PC-3 (cell line): Measurements from ENCODE around the gene DUSP28. TPM values are rescaled to one million over a fixed set of nuclear protein-coding genes. Genes with fewer than 3 reads are reported as not detected.

Experiments used
- ATAC-seq: fragments of 200-7000 bp; cut with Tn5 transposase; 2 replicates; pipeline ENCODE4 v1.9.1; 2020; ENCODE audit warnings: mild to moderate bottlenecking, moderate library complexity
- BruUV-seq: library from RNA; stranded (reverse); fragments of 400-500 nt; replicated peaks from 2 replicates; lab custom pipeline; 2021; lab: Mats Ljungman, UMichigan
- CTCF ChIA-PET: fragments of 300-600 bp; sonication (Branson Sonifier 250); formaldehyde crosslinking; loops from one replicate; lab custom pipeline; 2022; ENCODE audit warnings: antibody characterized with exemption; lab: Charles Lee
- POLR2A ChIA-PET: fragments of 300-600 bp; sonication (Branson Sonifier 250); formaldehyde crosslinking; loops from one replicate; lab custom pipeline; 2022; ENCODE audit warnings: antibody characterized with exemption; ENCODE audit not compliant: unreplicated experiment; lab: Charles Lee
- DNase-seq: peaks from one replicate; pipeline ENCODE4 v3.0.0-alpha.2; 2015
- H2AFZ ChIP-seq: fragments of 300-600 bp; sonication (generic); 2 replicates; pipeline ENCODE4 v1.6.0; 2016; ENCODE audit warnings: antibody characterized with exemption, low read length
- H3F3A ChIP-seq: fragments of 300-600 bp; sonication (generic); one replicate; pipeline ENCODE4 v1.6.0; 2017; ENCODE audit warnings: antibody characterized with exemption, low read length, control low read depth, mild to moderate bottlenecking; ENCODE audit not compliant: unreplicated experiment
- H3K27ac ChIP-seq: fragments of 300-600 bp; sonication (generic); 2 replicates; pipeline ENCODE4 v1.5.1; 2016; ENCODE audit warnings: mild to moderate bottlenecking, low read length
- H3K27me3 ChIP-seq: fragments of 300-600 bp; sonication (generic); 2 replicates; pipeline ENCODE4 v1.6.1; 2016; ENCODE audit warnings: low read length, mixed read lengths
- H3K36me3 ChIP-seq: fragments of 300-600 bp; sonication (generic); 2 replicates; pipeline ENCODE4 v1.6.1; 2016; ENCODE audit warnings: low read depth, mixed run types, low read length, mixed read lengths
- H3K4me1 ChIP-seq: fragments of 300-600 bp; sonication (generic); 2 replicates; pipeline ENCODE4 v1.5.1; 2016; ENCODE audit warnings: low read length; ENCODE audit not compliant: insufficient read depth
- H3K4me2 ChIP-seq: fragments of 300-600 bp; sonication (generic); 2 replicates; pipeline ENCODE4 v1.6.0; 2016; ENCODE audit warnings: low read length
- H3K4me3 ChIP-seq: fragments of 300-600 bp; sonication (generic); 2 replicates; pipeline ENCODE4 v1.5.1; 2016; ENCODE audit warnings: mild to moderate bottlenecking, low read length, mixed read lengths
- H3K79me2 ChIP-seq: fragments of 300-600 bp; sonication (generic); 2 replicates; pipeline ENCODE4 v1.6.1; 2017; ENCODE audit warnings: low read length, mixed read lengths
- H3K9ac ChIP-seq: fragments of 300-600 bp; sonication (generic); 2 replicates; pipeline ENCODE4 v1.6.0; 2016; ENCODE audit warnings: mild to moderate bottlenecking, low read length
- H3K9me2 ChIP-seq: fragments of 300-600 bp; sonication (generic); replicated peaks from 2 replicates; pipeline ENCODE4 v1.6.1; 2016; ENCODE audit warnings: mixed run types, low read length, mixed read lengths
- H3K9me3 ChIP-seq: fragments of 300-600 bp; sonication (generic); 2 replicates; pipeline ENCODE4 v1.6.1; 2016; ENCODE audit warnings: low read length, mixed read lengths
- H4K20me1 ChIP-seq: fragments of 300-600 bp; sonication (generic); 2 replicates; pipeline ENCODE4 v1.6.1; 2016; ENCODE audit warnings: low read length, mixed read lengths
- EZH2 ChIP-seq: fragments of 300-600 bp; sonication (generic); IDR thresholded peaks from one replicate; pipeline ENCODE4 v1.6.1; 2017; ENCODE audit warnings: antibody characterized with exemption, mild to moderate bottlenecking, low read length; ENCODE audit not compliant: unreplicated experiment
- EZH2phosphoT487 ChIP-seq: fragments of 300-600 bp; sonication (generic); IDR thresholded peaks from 2 replicates; pipeline ENCODE4 v1.6.1; 2018; ENCODE audit warnings: mild to moderate bottlenecking, antibody characterized with exemption, low read length, borderline replicate concordance
- intact Hi-C: fragments of 100-400 bp; cut with micrococcal nuclease; formaldehyde crosslinking; loops from 2 replicates; pipeline ENCODE4 v1.9.0; 2023
- total RNA-seq: library from RNA; depleted of rRNA; stranded (reverse); fragments of >200 nt; gene quantifications from 2 replicates; pipeline ENCODE4 v1.2.3, GENCODE V29; 2014
- TF ChIP-seq, protein P1 (sequence below): fragments of 300-600 bp; sonication (generic); conservative IDR thresholded peaks from 2 replicates; pipeline ENCODE4 v1.5.1; 2017; ENCODE audit warnings: antibody characterized with exemption, low read depth, mild to moderate bottlenecking, low read length

DUSP28 gene
- total RNA-seq, 1 experiment from 2014 or later = 8.3 TPM

- CTCF ChIA-PET = interaction anchor here (2.7 kb wide), 1 partner anchor 16 kb away, joined by 31 read pairs; no protein-coding TSS in a partner anchor
- H3K4me2 ChIP-seq = peak overlapping the region; percentile 38; the same call in 1 of the 2 replicates
- H3K36me3 ChIP-seq = peaks cover 2% of the 10 kb centered on the region; the same call in 1 of the 2 replicates
- no peaks in the 10 kb centered on the region; the same call in 1 of the 2 replicates for H4K20me1 ChIP-seq
- no TSS peak for BruUV-seq
- TF ChIP-seq, protein P1, sequence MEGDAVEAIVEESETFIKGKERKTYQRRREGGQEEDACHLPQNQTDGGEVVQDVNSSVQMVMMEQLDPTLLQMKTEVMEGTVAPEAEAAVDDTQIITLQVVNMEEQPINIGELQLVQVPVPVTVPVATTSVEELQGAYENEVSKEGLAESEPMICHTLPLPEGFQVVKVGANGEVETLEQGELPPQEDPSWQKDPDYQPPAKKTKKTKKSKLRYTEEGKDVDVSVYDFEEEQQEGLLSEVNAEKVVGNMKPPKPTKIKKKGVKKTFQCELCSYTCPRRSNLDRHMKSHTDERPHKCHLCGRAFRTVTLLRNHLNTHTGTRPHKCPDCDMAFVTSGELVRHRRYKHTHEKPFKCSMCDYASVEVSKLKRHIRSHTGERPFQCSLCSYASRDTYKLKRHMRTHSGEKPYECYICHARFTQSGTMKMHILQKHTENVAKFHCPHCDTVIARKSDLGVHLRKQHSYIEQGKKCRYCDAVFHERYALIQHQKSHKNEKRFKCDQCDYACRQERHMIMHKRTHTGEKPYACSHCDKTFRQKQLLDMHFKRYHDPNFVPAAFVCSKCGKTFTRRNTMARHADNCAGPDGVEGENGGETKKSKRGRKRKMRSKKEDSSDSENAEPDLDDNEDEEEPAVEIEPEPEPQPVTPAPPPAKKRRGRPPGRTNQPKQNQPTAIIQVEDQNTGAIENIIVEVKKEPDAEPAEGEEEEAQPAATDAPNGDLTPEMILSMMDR = no peak
- TF ChIP-seq EZH2phosphoT487 = no peak
- ATAC-seq (no peak), DNase-seq (peak; percentile 42)
- H3F3A ChIP-seq = peaks cover 7% of the 10 kb centered on the region
- H3K79me2 ChIP-seq = peaks cover 72% of the 10 kb centered on the region
- peak overlapping the region; percentile 8; the same call in 1 of the 2 replicates for H3K27ac ChIP-seq
- POLR2A ChIA-PET = no interaction called here
- intact Hi-C loops = no loop called here
- H3K4me3 ChIP-seq = no peak overlapping the region
- H3K9me2 ChIP-seq = no peaks in the 10 kb centered on the region
- H3K9ac ChIP-seq = no peak overlapping the region
- H3K9me3 ChIP-seq = no peaks in the 10 kb centered on the region
- H3K27me3 ChIP-seq = no peaks in the 10 kb centered on the region
- no peak overlapping the region for H2AFZ ChIP-seq
- H3K4me1 ChIP-seq = peaks cover 57% of the 10 kb centered on the region
Observed at GRCh38 chr2:240581811-240582210, 21.7 kb downstream of the DUSP28 start.

- no peak overlapping the region for H3K4me3 ChIP-seq
- POLR2A ChIA-PET = no interaction called here
- no peaks in the 10 kb centered on the region for H3K9me3 ChIP-seq
- no peaks in the 10 kb centered on the region for H3K9me2 ChIP-seq
- no peak overlapping the region for H2AFZ ChIP-seq
- H3K9ac ChIP-seq = no peak overlapping the region
- peaks cover 7% of the 10 kb centered on the region for H3F3A ChIP-seq
- CTCF ChIA-PET = no interaction called here
- peaks cover 79% of the 10 kb centered on the region for H3K79me2 ChIP-seq
- no peak for ATAC-seq
- TF ChIP-seq EZH2 = no peak
- no peak for TF ChIP-seq EZH2phosphoT487
- TF ChIP-seq, protein P1 = no peak
- no peak for DNase-seq
- peaks cover 60% of the 10 kb centered on the region for H3K4me1 ChIP-seq
- no peak overlapping the region for H3K27ac ChIP-seq
- H4K20me1 ChIP-seq = no peaks in the 10 kb centered on the region; the same call in 1 of the 2 replicates
- H3K27me3 ChIP-seq = no peaks in the 10 kb centered on the region
- intact Hi-C loops = no loop called here
- H3K4me2 ChIP-seq = peak overlapping the region; percentile 38; the same call in 1 of the 2 replicates
- BruUV-seq = no TSS peak
- H3K36me3 ChIP-seq = no peaks in the 10 kb centered on the region
Observed at GRCh38 chr2:240582781-240583180, 22.6 kb downstream of the DUSP28 start.

GRCh38 chr2:240583774-240584173, 23.6 kb downstream of the DUSP28 start:
- H3K4me3 ChIP-seq = no peak overlapping the region
- intact Hi-C loops = no loop called here
- TF ChIP-seq EZH2phosphoT487 (no peak), EZH2 (no peak)
- TF ChIP-seq, protein P1 = no peak
- H3K79me2 ChIP-seq = peaks cover 81% of the 10 kb centered on the region
- H3K36me3 ChIP-seq = no peaks in the 10 kb centered on the region
- peaks cover 8% of the 10 kb centered on the region for H4K20me1 ChIP-seq
- H3K9ac ChIP-seq = no peak overlapping the region
- H3K4me1 ChIP-seq = peaks cover 63% of the 10 kb centered on the region
- peaks cover 7% of the 10 kb centered on the region for H3F3A ChIP-seq
- no peaks in the 10 kb centered on the region for H3K27me3 ChIP-seq
- POLR2A ChIA-PET = no interaction called here
- BruUV-seq = no TSS peak
- H3K9me2 ChIP-seq = no peaks in the 10 kb centered on the region
- H3K9me3 ChIP-seq = no peaks in the 10 kb centered on the region
- CTCF ChIA-PET = no interaction called here
- H3K27ac ChIP-seq = no peak overlapping the region
- ATAC-seq = no peak
- no peak for DNase-seq
- H2AFZ ChIP-seq = no peak overlapping the region
- no peak overlapping the region for H3K4me2 ChIP-seq
